ENCODE data around the gene PRUNE2.

Gene PRUNE2

GRCh38 chr9:76591256-76591950, 314.5 kb downstream of the PRUNE2 start:
- DNase-seq: no peak

DNA sequence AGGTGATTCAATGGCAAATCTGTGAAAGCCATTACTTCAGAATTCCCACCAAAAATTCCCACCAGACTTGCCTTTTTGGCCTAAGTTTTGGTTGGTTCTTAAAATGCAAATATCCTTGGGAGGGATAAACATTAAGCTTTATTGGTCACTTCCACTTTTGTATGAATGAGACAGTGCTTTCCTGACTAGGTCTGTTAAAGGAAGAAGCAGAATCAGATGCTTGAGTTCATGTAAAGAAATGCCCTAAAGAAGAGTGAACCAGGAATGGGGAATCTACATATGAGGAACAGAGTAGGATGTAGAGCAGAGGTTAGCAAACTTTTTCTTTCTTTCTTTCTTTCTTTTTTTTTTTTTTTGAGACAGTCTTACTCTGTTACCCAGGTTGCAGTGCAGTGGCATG, 317.6 kb downstream of the PRUNE2 start:
- no peak for DNase-seq

- no peak for DNase-seq
Measured at GRCh38 chr9:76586390-76587314, 319.3 kb downstream of the PRUNE2 start.

DNA sequence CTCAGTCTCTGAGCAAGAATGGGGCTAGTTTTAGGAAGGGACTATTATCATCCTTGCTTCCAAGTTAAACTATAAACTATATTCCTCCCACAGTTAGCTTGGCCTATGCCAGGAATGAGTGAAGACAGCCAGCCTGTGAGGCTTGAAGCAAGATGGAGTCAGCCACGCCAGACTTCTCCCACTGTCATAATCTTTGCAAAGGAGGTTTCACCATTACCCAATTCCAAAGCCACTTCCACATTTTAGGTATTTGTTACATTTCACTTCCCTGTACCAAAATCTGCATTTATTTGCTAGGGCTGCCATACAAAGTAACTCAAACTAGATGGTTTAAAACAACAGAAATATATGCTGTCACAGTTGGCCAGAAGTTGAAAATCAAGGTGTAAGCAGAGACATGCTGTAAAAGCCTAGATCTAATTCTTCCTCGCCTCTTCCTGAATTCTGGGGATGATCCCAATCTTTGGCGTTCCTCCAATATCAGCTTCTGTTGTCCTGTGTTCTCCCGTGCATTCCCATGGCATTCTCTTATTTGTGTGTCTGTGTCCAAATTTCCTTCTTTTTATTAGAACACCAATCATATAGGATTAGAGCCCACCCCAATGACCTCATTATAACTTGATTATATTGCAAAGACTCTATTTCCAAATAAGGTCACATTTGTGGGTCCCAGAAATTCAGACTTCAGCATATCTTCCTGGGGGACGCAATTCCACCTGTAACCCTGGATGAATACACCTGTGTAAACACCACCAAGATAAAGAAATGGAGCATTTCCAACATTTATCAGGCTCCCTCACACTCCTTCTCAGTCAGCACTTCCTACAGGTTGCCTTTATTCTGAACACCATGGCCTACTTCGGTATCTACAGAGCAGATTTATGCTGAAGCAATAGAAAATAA, 320.2 kb downstream of the PRUNE2 start:
- DNase-seq: no peak

DNA sequence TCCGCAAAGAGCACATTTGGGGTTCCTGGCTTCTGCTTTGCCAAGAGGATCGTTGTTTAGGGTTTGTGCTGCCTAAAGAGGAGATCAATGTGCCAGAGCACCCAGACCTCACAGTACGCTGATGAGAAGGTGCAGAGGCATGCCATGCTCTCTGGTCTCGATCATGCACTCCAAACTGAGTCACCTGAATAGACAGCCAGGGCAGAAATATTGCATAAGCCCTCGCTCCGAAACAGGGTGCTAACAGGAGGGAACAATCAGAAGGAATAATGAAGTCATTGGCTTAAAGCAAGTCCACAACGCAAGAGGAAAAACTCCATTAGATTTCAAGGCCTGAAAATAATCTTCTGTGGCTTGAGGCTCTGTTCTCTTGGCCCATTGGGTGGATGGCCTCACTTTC, 322.7 kb downstream of the PRUNE2 start:
- DNase-seq: no peak

DNA sequence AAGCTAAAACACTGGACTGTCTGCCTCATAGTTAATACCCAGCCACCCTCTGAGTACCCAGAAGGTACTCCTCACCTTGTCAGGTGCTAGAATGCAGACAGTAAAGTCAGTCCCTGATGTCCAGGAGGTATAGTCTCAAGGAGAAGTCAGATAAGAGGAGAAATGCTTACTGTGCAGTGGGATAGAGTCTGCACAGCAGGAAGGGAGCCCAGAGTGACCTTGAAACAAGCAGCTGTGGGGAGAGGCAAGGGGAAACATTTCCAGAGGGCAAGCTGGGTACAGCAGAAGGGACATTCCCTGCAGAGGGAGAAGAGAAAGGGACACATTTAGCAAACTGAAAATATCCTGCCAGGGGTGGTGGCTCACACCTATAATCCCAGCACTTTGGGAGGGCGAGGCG, 324.2 kb downstream of the PRUNE2 start:
- no peak for DNase-seq

DNA sequence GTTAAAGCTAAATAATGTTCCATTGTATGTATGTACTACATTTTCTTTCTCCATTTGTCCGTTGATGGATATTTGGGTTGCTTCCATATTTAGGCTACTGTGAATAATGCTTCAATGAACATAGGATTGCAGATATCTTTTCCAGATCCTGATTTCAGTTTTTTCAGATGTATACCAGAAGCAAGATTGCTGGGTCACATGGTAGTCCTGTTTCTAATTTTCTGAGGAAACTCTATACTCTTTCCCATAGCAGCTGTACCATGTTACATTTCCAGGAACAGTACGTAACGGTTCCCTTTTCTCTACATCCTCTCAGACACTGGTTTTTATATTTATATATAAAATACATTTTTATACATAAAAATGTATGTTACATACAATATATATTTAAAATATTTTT, 325.1 kb downstream of the PRUNE2 start:
- DNase-seq: no peak

DNA sequence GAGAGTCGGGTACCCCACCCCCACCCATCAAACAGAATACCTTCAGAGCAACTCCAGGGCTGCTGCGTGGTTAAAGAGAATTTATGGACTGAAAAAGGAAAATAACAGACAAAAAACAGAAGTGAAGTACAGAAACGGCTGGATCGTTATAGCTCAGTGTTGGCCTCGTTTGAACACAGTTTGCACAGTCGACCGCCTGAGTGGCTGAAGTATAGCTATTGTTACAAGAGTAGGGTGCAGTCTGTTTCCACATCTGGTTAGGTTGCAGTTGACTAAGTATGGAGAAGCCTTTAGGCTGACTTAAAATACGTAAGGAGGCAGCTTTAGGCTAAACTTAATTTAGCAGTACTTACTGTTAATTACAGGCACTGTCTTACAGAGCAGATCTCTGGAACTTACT, 325.7 kb downstream of the PRUNE2 start:
- DNase-seq: no peak

DNA sequence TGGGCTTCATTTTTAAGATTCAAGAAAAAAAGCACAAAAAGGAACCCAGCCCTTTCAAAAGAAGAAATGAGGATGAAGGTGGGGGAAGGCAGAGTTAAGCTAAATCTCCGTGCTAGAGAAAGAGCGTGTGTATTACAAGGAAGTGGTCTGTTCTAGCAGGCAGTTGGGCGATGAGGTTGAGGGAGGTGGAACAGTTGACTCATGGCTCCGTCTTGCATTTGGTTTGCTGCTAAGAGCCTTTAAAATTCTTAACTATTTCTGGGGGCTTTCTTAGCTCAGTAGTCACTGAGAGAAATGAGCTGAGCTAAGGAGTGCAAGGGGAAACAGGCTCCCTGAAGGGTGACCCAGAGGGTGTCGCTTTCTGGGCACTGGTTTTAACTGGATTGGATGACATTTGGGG, 329.6 kb downstream of the PRUNE2 start:
- no peak for DNase-seq

- no peak for DNase-seq
Measured at GRCh38 chr9:76575761-76576160, 330.2 kb downstream of the PRUNE2 start.

DNA sequence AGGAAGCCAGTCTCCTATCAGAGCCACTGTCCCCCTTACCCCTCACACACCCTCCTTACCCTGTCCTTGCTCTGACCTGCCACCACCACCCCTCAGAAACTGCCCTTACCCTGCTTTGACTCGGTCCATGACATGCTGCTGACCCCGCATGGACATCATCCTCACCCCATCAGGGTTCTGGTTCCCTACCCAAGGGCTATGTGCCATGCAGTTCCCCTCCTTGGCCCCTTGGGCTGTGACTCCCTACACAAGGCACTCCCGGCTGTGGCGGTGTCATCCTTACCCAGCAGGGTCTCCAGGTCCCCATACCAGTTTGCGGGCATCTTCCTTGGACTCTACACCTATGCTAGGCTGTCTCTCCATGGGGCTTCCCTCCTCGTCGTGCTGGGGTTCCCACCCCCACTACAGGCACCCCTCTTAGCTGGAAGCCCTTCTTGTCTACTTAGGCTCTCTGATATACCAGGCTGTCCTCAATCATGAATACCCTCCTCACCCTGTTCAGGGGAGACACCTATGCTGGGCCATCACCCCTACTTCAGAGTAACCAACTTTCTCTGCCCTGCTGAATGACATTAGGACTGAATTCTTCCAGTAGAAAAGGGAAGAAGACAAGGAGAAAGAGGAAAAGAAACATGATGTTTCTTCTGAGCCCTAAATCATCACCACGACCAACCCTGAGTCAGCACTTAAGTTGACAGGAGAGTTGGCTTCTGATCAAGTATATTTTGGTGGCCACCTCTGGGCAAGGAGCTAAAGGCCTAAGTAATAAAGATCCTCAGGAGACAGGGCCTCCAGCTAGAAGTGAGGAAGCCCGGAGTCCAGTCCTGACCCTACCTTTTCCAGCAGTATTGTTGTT, 331.8 kb downstream of the PRUNE2 start:
- DNase-seq: no peak

GRCh38 chr9:76573408-76573807, 332.5 kb downstream of the PRUNE2 start:
- DNase-seq: no peak

DNA sequence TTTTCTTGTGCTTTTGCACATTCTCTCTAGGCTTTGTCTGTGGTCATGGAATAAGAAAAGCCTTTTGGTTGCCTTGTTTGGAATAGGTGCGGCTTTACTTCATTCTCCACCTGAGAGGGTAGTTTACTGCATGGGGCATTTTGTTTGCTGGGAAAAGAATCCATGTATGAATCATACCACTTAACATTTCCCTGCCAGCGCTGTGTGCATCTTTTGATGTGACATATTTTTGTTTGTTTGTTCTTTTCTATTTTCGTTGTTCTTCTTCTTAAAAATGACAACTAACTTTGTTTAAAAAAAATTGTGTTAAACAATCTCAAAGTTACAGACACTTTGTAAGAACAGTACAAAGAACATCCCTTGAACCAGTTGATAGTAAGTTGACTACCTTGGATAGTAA, 333.8 kb downstream of the PRUNE2 start:
- DNase-seq: no peak

DNA sequence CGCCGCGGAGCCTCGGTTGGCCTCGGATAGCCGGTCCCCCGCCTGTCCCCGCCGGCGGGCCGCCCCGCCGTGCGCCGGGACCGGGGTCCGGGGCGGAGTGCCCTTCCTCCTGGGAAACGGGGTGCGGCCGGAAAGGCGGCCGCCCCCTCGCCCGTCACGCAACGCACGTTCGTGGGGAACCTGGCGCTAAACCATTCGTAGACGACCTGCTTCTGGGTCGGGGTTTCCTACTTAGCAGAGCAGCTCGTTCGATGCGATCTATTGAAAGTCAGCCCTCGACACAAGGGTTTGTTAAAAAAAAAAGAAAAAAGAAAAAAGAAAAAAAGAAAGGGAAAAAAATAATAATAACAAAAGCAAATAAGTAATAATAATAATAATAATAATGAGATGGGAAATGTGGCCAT, 334.2 kb downstream of the PRUNE2 start:
- DNase-seq: no peak

GRCh38 chr9:76571288-76571687, 334.6 kb downstream of the PRUNE2 start:
- DNase-seq: no peak

GRCh38 chr9:76570826-76571225, 335.1 kb downstream of the PRUNE2 start:
- DNase-seq: no peak

- DNase-seq: no peak
Measured at GRCh38 chr9:76567086-76567485, 338.8 kb downstream of the PRUNE2 start.

DNA sequence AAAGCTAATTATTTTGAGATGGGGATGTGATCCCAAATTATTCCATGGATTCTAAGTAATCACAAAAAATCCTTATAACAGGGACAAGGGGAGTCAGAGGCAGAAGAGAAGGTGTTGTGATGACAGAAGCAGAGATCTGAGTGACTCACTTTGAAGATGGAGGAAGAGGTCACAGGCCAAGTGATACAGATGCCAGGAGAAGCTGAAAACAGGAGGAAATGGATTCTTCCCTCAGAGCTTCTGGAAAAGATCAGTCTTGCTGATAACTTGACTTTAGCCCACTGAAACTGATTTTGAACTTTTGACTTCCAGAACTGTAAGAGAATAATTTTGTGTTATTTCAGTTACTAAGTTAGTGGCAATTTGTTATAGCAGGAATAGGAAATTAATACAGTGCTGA, 341.6 kb downstream of the PRUNE2 start:
- no peak for DNase-seq

GRCh38 chr9:76562511-76562911, 343.4 kb downstream of the PRUNE2 start:
- no peak for DNase-seq

DNA sequence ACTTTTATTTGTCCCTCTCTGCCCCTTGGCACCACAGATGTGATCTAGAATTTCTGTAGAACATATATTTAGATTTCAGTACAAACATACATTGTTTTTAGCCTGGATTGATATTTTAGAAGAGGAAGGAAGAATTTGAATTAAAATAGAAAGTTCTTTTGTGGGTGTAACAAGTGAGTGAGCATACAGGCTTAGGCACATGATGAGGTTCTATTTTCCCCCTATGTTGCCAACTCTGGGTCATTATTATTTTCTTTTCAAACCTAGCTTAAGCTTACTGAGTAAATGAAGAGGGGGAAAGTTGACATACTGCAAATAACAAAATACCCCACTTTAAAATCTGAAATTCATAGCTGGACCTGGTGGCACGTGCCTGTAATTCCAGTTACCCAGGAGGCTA, 344.0 kb downstream of the PRUNE2 start:
- DNase-seq: no peak
